DMS79 treated with DMSO at 0.1 percent for 48 hours (cell line): ENCODE results near the gene LZTS3.
"Not testable (repeated sequence)": the region's sequence is repeated elsewhere in the genome, so short reads cannot be mapped to it uniquely, and the experiment has no call there.

Experiments used
- DNase-seq: peaks from one replicate; lab custom pipeline; 2025; lab: John Stamatoyannopoulos, UW

The LZTS3 gene

GRCh38 chr20:3135507-3136070 lies 37.8 kb downstream of the LZTS3 start:
- DNase-seq = no peak

DNA sequence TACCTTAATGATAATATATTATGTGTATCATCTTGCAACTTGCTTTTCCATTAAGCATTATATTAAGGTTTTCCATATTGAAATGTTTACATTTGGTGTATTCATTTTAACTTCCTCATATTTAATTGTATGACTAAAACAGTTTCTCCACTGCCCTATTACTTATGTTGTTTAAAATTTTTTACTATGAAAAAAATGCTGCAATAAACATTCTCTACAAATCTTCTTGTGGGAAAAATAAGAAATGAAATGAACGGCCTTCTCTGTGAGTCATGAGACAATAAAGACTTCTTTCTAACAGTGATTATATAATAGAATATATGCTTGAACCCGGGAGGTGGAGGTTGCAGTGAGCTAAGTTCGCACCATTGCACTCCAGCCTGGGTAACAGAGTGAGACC lies 39.2 kb downstream of the LZTS3 start:
- DNase-seq = no peak

DNA sequence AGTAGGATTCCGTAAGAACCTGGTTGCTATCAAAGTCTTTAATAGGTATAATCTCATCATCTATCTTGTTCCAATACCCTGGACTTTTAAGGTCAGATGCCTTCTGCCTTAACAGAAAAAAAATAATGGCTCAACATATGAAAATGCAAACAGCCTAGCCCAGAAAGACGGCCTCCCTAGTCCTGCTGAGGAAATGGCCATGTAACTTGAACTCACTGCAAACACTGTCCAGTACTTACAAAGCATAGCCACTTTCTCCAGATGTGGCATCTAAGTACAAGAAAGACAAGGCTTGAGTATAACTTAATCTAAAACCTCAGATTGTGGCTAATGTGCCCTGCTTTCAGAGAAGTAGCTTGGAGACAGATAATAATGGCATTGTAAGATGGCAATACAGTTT lies 40.2 kb downstream of the LZTS3 start:
- DNase-seq = no peak

- DNase-seq = no peak
Measured at GRCh38 chr20:3130051-3130600, 43.2 kb downstream of the LZTS3 start.

GRCh38 chr20:3129094-3129493 lies 44.3 kb downstream of the LZTS3 start:
- DNase-seq = no peak

DNA sequence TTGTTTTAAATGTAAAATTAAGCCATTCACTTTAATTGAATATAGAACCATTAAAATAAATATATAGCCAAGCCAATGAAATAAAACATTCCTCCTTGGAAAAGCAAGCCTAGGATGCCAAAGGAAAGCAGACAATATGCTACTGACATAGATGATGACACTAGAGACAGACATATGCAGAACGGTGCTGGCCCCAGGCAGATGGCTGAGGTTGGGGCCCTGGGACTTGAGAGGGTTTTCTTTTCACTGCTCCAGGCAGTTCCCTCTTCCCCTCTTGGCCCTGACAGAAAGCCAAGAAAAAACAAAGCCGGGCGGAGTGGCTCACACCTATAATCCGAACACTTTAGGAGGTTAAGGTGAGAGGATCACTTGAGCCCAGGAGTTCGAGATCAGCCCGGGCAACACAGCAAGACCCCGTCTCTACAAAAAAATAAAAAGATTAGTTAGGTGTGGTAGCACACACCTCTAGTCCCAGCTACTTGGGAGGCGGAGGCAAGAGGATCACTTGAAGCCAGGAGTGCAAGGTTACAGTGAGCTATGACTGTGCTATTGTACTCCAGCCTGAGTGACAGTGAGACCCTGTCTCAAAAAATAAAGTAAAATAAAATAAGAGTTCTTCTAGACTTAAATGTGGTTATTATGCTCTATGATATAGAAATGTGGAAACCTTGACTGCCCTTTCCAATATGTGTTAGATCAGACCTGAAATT lies 44.9 kb downstream of the LZTS3 start:
- DNase-seq = no peak

DNA sequence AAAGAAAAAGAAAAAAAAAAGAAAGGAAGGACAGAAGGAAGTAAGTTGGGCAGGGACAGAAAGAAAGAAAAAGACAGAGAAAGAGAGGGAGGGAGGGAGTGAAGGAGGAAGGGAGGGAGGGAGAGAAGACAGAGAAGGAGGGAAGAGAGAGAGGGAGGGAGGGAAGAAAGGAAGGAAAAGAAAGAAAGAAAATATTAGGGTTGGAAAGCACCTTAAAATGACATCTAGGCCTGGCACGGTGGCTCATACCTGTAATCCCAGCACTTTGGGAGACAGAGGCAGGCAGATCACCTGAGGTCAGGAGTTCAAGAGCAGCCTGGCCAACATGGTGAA lies 46.9 kb downstream of the LZTS3 start:
- no peak for DNase-seq

DNA sequence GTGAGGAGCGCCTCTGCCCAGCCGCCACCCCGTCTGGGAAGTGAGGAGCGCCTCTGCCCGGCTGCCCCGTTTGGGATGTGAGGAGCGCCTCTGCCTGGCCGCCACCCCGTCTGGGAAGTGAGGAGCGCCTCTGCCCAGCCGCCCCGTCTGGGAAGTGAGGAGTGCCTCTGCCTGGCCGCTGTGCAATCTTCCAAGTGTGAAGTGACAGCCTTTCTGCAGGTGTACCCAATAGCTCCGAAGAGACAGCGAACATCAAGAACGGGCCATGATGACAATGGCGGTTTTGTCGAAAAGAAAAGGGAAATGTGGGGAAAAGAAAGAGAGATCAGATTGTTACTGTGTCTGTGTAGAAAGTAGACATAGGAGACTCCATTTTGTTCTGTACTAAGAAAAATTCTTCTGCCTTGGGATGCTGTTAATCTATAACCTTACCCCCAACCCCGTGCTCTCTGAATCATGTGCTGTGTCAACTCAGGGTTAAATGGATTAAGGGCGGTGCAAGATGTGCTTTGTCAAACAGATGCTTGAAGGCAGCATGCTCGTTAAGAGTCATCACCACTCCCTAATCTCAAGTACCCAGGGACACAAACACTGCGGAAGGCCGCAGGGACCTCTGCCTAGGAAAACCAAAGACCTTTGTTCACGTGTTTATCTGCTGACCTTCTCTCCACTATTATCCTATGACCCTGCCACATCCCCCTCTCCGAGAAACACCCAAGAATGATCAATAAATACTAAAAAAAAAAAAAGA lies 47.4 kb downstream of the LZTS3 start:
- DNase-seq = not testable (repeated sequence)

DNA sequence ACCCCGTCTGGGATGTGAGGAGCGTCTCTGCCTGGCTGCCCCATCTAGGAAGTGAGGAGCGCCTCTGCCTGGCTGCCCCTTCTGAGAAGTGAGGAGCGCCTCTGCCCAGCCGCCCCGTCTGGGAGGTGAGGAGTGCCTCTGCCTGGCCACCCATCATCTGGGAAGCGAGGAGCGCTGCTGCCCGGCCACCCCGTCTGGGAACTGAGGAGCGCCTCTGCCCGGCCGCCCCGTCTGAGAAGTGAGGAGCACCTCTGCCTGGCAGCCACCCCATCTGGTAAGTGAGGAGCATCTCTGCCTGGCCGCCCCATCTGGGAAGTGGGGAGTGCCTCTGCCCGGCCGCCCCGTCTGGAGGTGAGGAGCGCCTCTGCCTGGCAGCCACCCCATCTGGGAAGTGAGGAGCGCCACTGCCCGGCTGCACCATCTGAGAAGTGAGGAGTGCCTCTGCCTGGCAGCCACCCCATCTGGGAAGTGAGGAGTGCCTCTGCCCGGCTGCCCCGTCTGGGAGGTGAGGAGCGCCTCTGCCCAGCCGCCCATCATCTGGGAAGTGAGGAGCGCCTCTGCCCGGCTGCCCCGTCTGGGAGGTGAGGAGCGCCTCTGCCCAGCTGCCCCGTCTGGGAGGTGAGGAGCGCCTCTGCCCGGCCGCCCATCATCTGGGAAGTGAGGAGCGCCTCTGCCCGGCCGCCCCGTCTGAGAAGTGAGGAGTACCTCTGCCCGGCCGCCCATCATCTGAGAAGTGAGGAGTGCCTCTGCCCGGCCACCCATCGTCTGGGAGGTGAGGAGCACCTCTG lies 48.4 kb downstream of the LZTS3 start:
- not testable (repeated sequence) for DNase-seq

DNA sequence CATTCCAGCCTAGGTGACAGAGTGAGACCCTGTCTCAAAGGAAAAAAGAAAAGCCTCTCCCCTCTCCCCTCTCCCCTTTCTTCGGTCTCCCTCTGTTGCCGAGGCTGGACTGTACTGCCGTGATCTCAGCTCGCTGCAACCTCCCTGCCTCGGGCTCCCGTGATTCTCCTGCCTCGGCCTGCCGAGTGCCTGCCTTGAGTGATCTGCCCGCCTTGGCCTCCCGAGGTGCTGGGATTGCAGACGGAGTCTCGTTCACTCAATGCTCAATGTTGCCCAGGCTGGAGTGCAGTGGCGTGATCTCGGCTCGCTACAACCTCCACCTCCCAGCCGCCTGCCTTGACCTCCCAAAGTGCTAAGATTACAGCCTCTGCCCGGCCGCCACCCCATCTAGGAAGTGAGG lies 49.2 kb downstream of the LZTS3 start:
- DNase-seq = not testable (repeated sequence)

DNA sequence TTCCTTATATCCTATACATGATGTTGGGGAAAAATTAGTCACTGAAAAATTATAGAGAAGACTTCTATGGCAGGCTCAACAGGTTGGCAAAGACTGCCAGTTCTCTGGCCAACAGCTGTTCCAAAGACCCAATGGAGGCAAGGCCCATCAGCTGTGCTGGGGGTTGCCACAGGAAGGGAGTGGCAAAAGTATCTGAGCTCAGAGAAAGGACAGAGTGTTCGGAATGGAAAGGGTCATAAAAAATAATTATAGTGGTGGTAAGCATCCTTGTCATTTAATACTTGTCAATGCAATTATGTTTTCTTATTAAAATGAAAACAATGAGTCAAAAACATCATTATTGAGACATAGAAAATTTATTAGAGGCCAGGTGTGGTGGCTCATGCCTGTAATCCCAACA lies 49.8 kb downstream of the LZTS3 start:
- DNase-seq = no peak

DNA sequence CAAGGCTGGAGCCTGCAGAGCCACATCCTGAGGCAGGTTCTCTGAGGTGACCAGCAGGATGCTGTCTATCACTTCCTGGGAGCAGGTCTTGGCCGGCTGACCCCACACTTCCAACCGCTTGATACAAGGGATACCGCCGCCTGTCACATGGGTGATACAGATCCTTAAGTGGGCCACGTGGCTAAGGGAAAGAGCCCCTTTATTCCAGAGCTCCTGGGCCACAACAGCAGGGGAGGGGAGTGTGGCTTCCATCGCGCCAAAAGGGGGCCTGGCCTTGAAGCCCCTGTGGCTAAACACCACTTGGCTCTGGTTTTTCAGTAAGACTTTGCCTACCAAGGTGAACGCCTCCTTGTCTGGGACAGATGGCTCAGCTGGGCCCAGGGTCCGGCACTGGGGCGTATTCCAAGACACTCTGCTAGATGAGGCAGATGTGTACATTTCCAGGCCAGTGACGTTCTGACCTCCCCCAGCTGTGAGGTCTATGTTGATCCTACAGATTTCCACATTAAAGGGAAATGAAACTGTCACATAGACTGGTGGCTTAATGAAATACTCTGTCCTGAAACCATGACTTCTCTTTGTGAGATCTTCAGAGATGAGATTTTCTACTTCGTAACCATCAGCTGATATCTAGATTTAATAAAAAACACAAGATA lies 51.3 kb downstream of the LZTS3 start:
- DNase-seq = no peak

DNA sequence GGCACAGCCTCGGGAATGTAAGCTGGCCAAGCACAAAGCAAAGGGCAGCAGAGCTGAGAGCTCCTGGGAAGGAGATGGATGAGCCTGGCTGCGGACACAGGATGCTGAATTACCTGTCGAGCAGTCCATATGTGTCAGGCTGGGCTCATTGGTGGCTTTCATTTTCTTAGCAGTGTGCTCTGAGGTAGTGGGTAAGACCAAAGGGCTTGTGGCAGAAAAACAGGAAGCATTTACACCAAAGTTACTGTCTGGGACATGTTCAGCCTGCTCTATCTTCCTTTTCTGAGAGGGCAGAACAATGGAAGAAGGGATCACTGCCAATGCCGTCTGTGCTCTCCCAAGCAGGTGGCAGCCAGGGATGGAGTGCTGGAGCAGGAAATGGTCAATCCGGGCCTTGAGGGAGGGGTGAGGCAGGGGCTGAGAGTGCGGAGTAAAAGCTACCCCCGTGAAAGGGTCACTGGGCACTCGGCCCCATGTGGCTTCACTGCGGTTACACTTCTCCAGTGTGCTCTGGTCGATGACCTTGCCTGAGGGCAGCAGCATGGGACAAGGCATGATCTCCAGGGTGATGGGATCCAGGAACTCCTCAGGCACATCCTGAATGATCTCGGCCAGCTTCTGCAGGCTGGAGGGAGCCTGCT lies 52.0 kb downstream of the LZTS3 start:
- no peak for DNase-seq

DNA sequence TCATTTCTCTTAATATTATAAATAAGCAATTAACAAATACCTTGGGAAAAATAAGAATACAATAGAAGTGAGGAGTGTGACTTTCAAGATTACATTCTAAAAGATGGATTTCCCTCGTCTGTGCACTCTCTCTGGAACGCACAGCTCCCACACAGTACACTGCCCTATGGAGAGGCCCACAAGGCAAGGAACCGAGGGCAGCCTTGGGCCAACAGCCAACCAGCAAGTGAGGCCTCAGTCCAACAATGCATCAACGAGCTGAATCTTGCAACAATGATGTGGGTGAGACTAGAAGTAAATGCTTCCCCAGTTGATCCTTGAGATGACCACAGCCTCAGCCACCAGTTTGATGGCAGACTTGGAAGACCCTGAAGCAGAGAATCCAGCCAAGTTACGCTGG lies 54.3 kb downstream of the LZTS3 start:
- DNase-seq = no peak

- not testable (repeated sequence) for DNase-seq
Measured at GRCh38 chr20:3117839-3118379, 55.4 kb downstream of the LZTS3 start.

- no peak for DNase-seq
Measured at GRCh38 chr20:3116341-3116740, 57.0 kb downstream of the LZTS3 start.

DNA sequence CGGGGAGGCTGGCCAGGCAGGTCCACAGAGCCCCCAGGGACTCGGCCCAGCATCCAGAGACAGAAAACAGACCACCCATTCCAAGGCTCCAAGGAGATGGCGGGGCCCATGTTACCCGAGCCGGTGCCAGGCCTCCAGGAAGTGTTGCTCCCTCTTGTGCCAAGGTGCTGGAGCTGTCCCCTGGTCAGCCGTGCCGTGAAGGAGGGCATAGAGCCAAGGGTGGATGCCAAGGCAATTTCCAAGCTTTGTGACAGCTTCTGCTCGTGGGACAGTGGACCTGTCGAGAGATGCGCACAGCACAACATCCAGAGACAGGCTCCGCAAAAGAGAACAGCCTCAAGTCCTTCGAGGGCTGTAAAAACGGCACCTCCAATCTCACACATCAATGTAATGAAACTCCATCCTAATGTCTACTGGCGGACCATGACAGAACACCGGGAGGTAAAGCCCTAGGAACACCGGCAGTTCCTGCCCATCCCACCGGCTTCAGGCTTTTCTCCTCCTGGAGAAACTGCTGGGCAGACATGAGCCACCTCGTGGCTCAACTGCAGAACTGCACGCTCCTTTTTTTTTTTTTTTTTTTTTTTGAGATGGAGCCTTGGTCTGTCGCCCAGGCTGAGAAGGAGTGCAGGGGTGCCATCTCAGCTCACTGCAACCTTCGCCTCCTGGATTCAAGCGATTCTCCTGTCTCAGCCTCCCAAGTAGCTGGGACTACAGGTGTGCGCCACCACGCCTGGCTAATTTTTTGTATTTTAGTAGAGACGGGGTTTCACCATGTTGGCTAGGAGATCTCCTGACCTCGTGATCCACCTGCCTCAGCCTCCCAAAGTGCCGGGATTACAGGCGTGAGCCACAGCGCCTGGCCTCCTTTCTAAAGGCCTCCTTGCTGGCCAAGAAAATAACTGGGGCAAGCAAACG lies 57.9 kb downstream of the LZTS3 start:
- DNase-seq = peak; percentile 18
